ENCODE measurements around the gene UNK. TPM values are rescaled to one million over a fixed set of nuclear protein-coding genes. Genes with fewer than 3 reads are reported as not detected.
A peak's percentile ranks its signal among the peaks of the same experiment; 100 is the strongest.
"Not testable (repeated sequence)": the region's sequence is repeated elsewhere in the genome, so short reads cannot be mapped to it uniquely, and the experiment has no call there.

The UNK gene
- total RNA-seq, 2 experiments from 2014 or later = 41.5 to 67.6 TPM

DNA sequence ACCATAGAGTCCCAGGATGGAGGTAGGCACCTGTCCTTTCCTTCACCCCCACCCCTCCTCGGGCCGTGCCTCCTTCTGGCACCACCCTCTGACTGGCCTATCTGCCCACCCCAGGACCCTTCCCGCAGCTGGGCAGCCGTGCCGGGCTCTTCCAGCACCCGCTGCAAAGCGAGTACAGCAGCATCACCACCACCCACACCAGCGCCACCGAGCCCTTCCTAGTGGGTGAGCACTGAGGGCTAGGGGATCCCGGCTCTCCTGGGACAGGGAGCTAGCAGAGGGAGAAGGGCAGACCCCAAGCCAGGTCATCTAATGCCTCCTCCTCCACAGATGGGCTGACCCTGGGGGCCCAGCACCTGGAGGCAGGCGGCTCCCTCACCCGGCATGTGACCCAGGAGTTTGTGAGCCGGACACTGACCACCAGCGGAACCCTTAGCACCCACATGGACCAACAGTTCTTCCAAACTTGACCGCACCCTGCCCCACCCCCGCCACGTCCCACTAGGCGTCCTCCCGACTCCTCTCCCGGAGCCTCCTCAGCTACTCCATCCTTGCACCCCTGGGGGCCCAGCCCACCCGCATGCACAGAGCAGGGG lies 27.4 kb upstream of the UNK start:
- Histone ChIP-seq H3K27ac (ENCODE audit: low read depth, low read length, poor library complexity, severe bottlenecking) (no peak overlapping the region), H3K4me2 (ENCODE audit: low read length) (no peak overlapping the region), H3K4me1 (ENCODE audit: insufficient read depth, low read length, poor library complexity, severe bottlenecking) (peaks cover 24% of the 10 kb centered on the region), H3K79me2 (ENCODE audit: insufficient read depth, low read depth, low read length) (no peaks in the 10 kb centered on the region), H4K20me1 (ENCODE audit: insufficient read depth, low read length) (no peaks in the 10 kb centered on the region), H3K4me3 (ENCODE audit: low read depth, low read length, poor library complexity, severe bottlenecking) (no peak overlapping the region), H3K36me3 (ENCODE audit: insufficient read depth, low read length) (no peaks in the 10 kb centered on the region), H3K9me3 (ENCODE audit: low read length) (no peaks in the 10 kb centered on the region), H2AFZ (ENCODE audit: low read length) (no peak overlapping the region), H3K9me2 (ENCODE audit: insufficient read depth, low read length) (no peaks in the 10 kb centered on the region)
- no TSS peak for BruUV-seq (replicated peaks)
- intact Hi-C loops (cut with micrococcal nuclease; ENCODE audit: unreplicated experiment) = no loop called here
- ChIA-PET POLR2A (no interaction called here), CTCF (ENCODE audit: unreplicated experiment) (interaction anchor here (0.6 kb wide), 1 partner anchor 16 kb away, joined by 5 read pairs; no protein-coding TSS in a partner anchor)
- no peak for TF ChIP-seq EZH2phosphoT487 (IDR thresholded peaks at IDR 0.05; ENCODE audit: borderline replicate concordance, low read depth, low read length)
- TF ChIP-seq, protein P1, sequence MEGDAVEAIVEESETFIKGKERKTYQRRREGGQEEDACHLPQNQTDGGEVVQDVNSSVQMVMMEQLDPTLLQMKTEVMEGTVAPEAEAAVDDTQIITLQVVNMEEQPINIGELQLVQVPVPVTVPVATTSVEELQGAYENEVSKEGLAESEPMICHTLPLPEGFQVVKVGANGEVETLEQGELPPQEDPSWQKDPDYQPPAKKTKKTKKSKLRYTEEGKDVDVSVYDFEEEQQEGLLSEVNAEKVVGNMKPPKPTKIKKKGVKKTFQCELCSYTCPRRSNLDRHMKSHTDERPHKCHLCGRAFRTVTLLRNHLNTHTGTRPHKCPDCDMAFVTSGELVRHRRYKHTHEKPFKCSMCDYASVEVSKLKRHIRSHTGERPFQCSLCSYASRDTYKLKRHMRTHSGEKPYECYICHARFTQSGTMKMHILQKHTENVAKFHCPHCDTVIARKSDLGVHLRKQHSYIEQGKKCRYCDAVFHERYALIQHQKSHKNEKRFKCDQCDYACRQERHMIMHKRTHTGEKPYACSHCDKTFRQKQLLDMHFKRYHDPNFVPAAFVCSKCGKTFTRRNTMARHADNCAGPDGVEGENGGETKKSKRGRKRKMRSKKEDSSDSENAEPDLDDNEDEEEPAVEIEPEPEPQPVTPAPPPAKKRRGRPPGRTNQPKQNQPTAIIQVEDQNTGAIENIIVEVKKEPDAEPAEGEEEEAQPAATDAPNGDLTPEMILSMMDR (conservative IDR thresholded peaks at IDR 0.05; ENCODE audit: low read length) = no peak
- no peak for DNase-seq (ENCODE audit: low spot score)

DNA sequence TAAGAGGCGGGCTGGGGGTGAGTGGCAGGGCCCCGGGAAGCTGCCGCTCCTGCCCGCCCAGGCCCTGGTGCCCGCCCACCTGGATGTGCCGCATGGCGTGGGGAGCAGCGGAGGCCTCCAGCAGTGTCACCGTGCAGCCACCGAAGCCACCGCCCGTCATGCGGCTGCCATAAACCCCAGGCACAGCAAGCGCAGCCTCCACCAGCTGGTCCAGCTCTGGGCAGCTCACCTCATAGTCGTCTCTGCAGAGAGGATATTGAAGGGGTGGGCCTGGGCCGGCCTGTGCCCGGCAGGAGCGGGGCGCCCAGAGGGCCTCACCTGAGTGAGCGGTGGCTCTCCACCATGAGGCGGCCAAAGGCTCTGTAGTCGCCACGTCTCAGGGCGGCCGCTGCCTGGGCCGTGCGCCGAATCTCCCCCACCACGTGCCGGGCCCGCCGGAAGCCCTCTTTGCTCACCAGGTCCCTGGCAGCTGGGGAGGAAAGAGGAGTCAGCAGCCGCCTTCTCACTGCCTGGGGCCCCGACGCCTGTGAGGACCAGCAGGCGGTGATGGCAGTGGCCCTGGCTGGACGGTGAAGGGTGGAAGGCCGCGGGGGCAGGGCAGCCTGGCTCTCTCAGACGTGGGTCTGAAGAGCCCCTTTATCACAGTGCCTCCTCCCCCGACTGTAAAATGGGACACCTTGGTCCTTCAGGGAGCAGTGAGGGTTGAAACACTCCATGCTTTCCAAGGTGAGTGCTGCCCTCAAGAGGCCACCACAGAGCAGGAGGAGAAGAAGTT lies 26.3 kb upstream of the UNK start:
- no peak for DNase-seq (ENCODE audit: low spot score)
- H3K4me2 ChIP-seq (ENCODE audit: low read length) = no peak overlapping the region
- ChIA-PET CTCF (ENCODE audit: unreplicated experiment) (no interaction called here), POLR2A (no interaction called here)
- H3K4me3 ChIP-seq (ENCODE audit: low read depth, low read length, poor library complexity, severe bottlenecking) = no peak overlapping the region
- H2AFZ ChIP-seq (ENCODE audit: low read length) = no peak overlapping the region
- 0 out of 2 replicates have a peak, but pooled peaks cover 4% of the 10 kb centered on the region for H3K36me3 ChIP-seq (ENCODE audit: insufficient read depth, low read length)
- intact Hi-C loops (cut with micrococcal nuclease; ENCODE audit: unreplicated experiment) = no loop called here
- no peaks in the 10 kb centered on the region for H4K20me1 ChIP-seq (ENCODE audit: insufficient read depth, low read length)
- no peaks in the 10 kb centered on the region for H3K9me3 ChIP-seq (ENCODE audit: low read length)
- H3K9me2 ChIP-seq (ENCODE audit: insufficient read depth, low read length) = no peaks in the 10 kb centered on the region
- H3K79me2 ChIP-seq (ENCODE audit: insufficient read depth, low read depth, low read length) = no peaks in the 10 kb centered on the region
- TF ChIP-seq EZH2phosphoT487 (IDR thresholded peaks at IDR 0.05; ENCODE audit: borderline replicate concordance, low read depth, low read length) = no peak
- TF ChIP-seq, protein P1 (conservative IDR thresholded peaks at IDR 0.05; ENCODE audit: low read length) = peak; percentile 71
- peaks cover 18% of the 10 kb centered on the region for H3K4me1 ChIP-seq (ENCODE audit: insufficient read depth, low read length, poor library complexity, severe bottlenecking)
- no peak overlapping the region for H3K27ac ChIP-seq (ENCODE audit: low read depth, low read length, poor library complexity, severe bottlenecking)
- no TSS peak for BruUV-seq (replicated peaks)

DNA sequence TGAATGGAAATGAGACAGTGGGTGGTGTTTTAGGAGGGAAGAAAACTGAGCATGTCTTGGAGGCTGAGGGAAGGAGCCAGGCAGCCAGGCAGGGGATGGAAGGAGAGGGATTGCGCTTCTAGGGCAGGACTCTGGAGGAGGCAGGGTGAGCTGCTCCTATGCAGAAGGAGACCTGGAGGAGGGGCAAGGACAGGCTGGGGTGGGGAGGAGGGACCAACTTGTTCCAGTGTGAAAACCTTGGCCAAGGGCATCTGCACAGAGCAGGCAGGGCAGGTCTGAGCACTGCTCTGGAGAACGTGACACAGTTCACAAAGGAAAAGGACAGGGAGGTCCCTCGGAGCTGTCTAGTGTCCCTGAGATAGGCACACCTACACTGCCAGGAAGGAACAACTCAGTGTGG lies 25.1 kb upstream of the UNK start:
- Histone ChIP-seq H3K9me2 (ENCODE audit: insufficient read depth, low read length) (no peaks in the 10 kb centered on the region), H4K20me1 (ENCODE audit: insufficient read depth, low read length) (no peaks in the 10 kb centered on the region), H3K4me2 (ENCODE audit: low read length) (no peak overlapping the region), H3K36me3 (ENCODE audit: insufficient read depth, low read length) (0 out of 2 replicates have a peak, but pooled peaks cover 4% of the 10 kb centered on the region), H3K79me2 (ENCODE audit: insufficient read depth, low read depth, low read length) (no peaks in the 10 kb centered on the region), H3K9me3 (ENCODE audit: low read length) (no peaks in the 10 kb centered on the region), H3K4me3 (ENCODE audit: low read depth, low read length, poor library complexity, severe bottlenecking) (no peak overlapping the region), H3K4me1 (ENCODE audit: insufficient read depth, low read length, poor library complexity, severe bottlenecking) (peaks cover 19% of the 10 kb centered on the region), H3K27ac (ENCODE audit: low read depth, low read length, poor library complexity, severe bottlenecking) (no peak overlapping the region), H2AFZ (ENCODE audit: low read length) (no peak overlapping the region)
- ChIA-PET CTCF (ENCODE audit: unreplicated experiment) (interaction anchor here (0.5 to 0.7 kb wide), 2 partner anchors 21 to 95 kb away, joined by 3 to 6 read pairs; no protein-coding TSS in a partner anchor), POLR2A (interaction anchor here (0.6 to 1.2 kb wide), 3 partner anchors 20 to 46 kb away, joined by 3 to 6 read pairs (median 5); a partner anchor contains a TSS)
- TF ChIP-seq, protein P1 (conservative IDR thresholded peaks at IDR 0.05; ENCODE audit: low read length) = no peak
- TF ChIP-seq EZH2phosphoT487 (IDR thresholded peaks at IDR 0.05; ENCODE audit: borderline replicate concordance, low read depth, low read length) = no peak
- intact Hi-C loops (cut with micrococcal nuclease; ENCODE audit: unreplicated experiment) = no loop called here
- no TSS peak for BruUV-seq (replicated peaks)
- DNase-seq (ENCODE audit: low spot score) = no peak

DNA sequence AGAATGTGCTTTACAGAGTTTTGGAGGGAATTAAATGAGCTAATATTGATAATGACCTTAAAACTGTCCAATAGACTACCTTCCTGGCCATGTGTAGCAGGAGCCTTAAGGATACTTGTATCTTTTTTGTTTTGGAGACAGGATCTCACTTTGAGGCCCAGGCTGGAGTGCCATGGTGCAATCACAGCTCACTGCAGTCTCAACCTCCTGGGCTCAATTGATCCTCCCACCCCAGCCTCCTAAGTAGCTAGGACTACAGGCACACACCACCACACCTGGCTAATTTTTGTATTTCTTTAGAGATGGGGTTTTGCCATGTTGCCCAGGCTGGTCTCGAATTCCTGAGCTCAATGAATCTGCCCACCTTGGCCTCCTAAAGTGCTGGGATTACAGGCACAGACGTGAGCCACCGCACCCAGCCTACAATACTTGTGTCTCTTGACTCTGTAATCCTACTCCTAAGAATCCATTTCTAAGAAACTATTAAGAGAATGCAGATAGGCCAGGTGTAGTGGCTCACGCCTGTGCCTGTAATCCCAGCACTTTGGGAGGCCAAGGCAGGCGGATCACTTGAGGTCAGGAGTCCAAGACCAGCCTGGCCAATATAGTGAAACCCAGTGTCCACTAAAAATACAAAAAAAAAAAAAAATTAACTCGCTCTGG lies 24.5 kb upstream of the UNK start:
- H3K27ac ChIP-seq (ENCODE audit: low read depth, low read length, poor library complexity, severe bottlenecking); H3K9me2 ChIP-seq (ENCODE audit: insufficient read depth, low read length); BruUV-seq (replicated peaks); H3K9me3 ChIP-seq (ENCODE audit: low read length); H3K79me2 ChIP-seq (ENCODE audit: insufficient read depth, low read depth, low read length); H3K36me3 ChIP-seq (ENCODE audit: insufficient read depth, low read length); H3K4me2 ChIP-seq (ENCODE audit: low read length); H4K20me1 ChIP-seq (ENCODE audit: insufficient read depth, low read length); H3K4me3 ChIP-seq (ENCODE audit: low read depth, low read length, poor library complexity, severe bottlenecking); intact Hi-C loops (cut with micrococcal nuclease; ENCODE audit: unreplicated experiment); DNase-seq (ENCODE audit: low spot score); H2AFZ ChIP-seq (ENCODE audit: low read length): not testable (repeated sequence)
- peaks cover 20% of the 10 kb centered on the region for H3K4me1 ChIP-seq (ENCODE audit: insufficient read depth, low read length, poor library complexity, severe bottlenecking)
- POLR2A ChIA-PET = interaction anchor here (0.6 to 1.2 kb wide), 4 partner anchors 20 to 212 kb away, joined by 3 to 6 read pairs (median 4); a partner anchor contains a TSS
- CTCF ChIA-PET (ENCODE audit: unreplicated experiment) = interaction anchor here (0.5 kb wide), 1 partner anchor 133 kb away, joined by 3 read pairs; no protein-coding TSS in a partner anchor

Data from OCI-LY7 (cell line).